ENCODE measurements around the gene ZNF134.

Gene ZNF134

GRCh38 chr19:57641715-57642234 is 27.7 kb downstream of the ZNF134 start:
- no peak for DNase-seq

- no peak for DNase-seq
Measured at GRCh38 chr19:57642396-57643046, 28.5 kb downstream of the ZNF134 start.

GRCh38 chr19:57643734-57644133 is 29.7 kb downstream of the ZNF134 start:
- DNase-seq = no peak

- DNase-seq = no peak
Measured at GRCh38 chr19:57648331-57649003, 34.4 kb downstream of the ZNF134 start.

GRCh38 chr19:57651654-57651996 is 37.6 kb downstream of the ZNF134 start:
- no peak for DNase-seq

- DNase-seq = no peak
Measured at GRCh38 chr19:57653689-57654088, 39.6 kb downstream of the ZNF134 start.

- DNase-seq = no peak
Measured at GRCh38 chr19:57655443-57655842, 41.4 kb downstream of the ZNF134 start.

- no peak for DNase-seq
Measured at GRCh38 chr19:57656346-57656745, 42.3 kb downstream of the ZNF134 start.

GRCh38 chr19:57664269-57665127 is 50.5 kb downstream of the ZNF134 start:
- DNase-seq = no peak

- no peak for DNase-seq
Measured at GRCh38 chr19:57665261-57665806, 51.3 kb downstream of the ZNF134 start.

- no peak for DNase-seq
Measured at GRCh38 chr19:57667228-57667627, 53.2 kb downstream of the ZNF134 start.

GRCh38 chr19:57668635-57669034 is 54.6 kb downstream of the ZNF134 start, which contains the start of gene ZSCAN4:
Gene ZSCAN4, plus strand, starts transcription at chr19:57668935. Its CDS starts 7,211 bp downstream, at chr19:57676146.
- no peak for DNase-seq

GRCh38 chr19:57671124-57671895 is 57.3 kb downstream of the ZNF134 start:
- DNase-seq = no peak

GRCh38 chr19:57672466-57672865 is 58.4 kb downstream of the ZNF134 start:
- no peak for DNase-seq

All from inflammatory macrophage treated with lipopolysaccharide for 1 hour (primary cell).